Esophagus mucosa (tissue), 1 donor: ENCODE results near the gene SUN2. TPM values are rescaled to one million over a fixed set of nuclear protein-coding genes. Genes with fewer than 3 reads are reported as not detected.

Source experiments
- ATAC-seq: fragments of 200-7000 bp; cut with Tn5 transposase; one replicate; pipeline ENCODE4 v1.9.1; 2020
- total RNA-seq: library from RNA; stranded (reverse); gene quantifications from one replicate; pipeline ENCODE4 v1.2.4, GENCODE V29; 2023
- donor health status: DM: yes; HTN: yes; CAD: no.

Gene SUN2
- total RNA-seq, 1 donor from 2014 or later: 94.2 TPM

- peak; percentile 21 for ATAC-seq
Measured at GRCh38 chr22:38694940-38695339, 60.9 kb downstream of the SUN2 start.

GRCh38 chr22:38694049-38694448 is 61.7 kb downstream of the SUN2 start:
- no peak for ATAC-seq

- no peak for ATAC-seq
Measured at GRCh38 chr22:38689651-38690050, 66.1 kb downstream of the SUN2 start.

GRCh38 chr22:38685761-38686160 is 70.0 kb downstream of the SUN2 start:
- ATAC-seq: no peak

GRCh38 chr22:38684895-38685294 is 70.9 kb downstream of the SUN2 start:
- ATAC-seq: no peak

Other genes starting within 250 kb of the SUN2 start
- gene DDX17, start 249.7 kb downstream of the SUN2 start, total RNA-seq: 183 TPM
- 1.1 TPM for gene DMC1, start 185.8 kb downstream of the SUN2 start, total RNA-seq
- gene FAM227A, start 99.6 kb downstream of the SUN2 start, total RNA-seq: 0.72 TPM
- gene CBY1, start 99.4 kb downstream of the SUN2 start, total RNA-seq: 18.4 TPM
- 90.9 TPM for gene TOMM22, start 74.0 kb downstream of the SUN2 start, total RNA-seq
- 25.6 TPM for gene JOSD1, start 55.1 kb downstream of the SUN2 start, total RNA-seq
- gene GTPBP1, start 50.1 kb downstream of the SUN2 start, total RNA-seq: 20.0 TPM
- gene DNAL4, start 38.1 kb upstream of the SUN2 start, total RNA-seq: 13.2 TPM
- 0.44 TPM for gene NPTXR, start 88.0 kb upstream of the SUN2 start, total RNA-seq
- gene CBX6, start 116.2 kb upstream of the SUN2 start, total RNA-seq: 5.6 TPM
- 5.3 TPM for gene APOBEC3A, start 201.6 kb upstream of the SUN2 start, total RNA-seq
- 5.0 TPM for gene APOBEC3B, start 226.3 kb upstream of the SUN2 start, total RNA-seq